T-helper 1 cell treated with Interleukin-12 subunit alpha and Interleukin-12 subunit beta and Interleukin-4 antibody, amounts not matched to agents 30 μg/mL and 1 μg/mL, for 36 hours (primary cell): ENCODE results near the gene LRRC34.
A peak's percentile ranks its signal among the peaks of the same experiment; 100 is the strongest.

Source experiments
- H3K27ac Mint-ChIP-seq: one replicate; pipeline ENCODE4 v1.8.0; 2021; ENCODE audit warnings: mild to moderate bottlenecking, mixed read lengths
- H3K27me3 Mint-ChIP-seq: one replicate; pipeline ENCODE4 v1.8.0; 2021; ENCODE audit warnings: low read depth, mixed read lengths
- H3K36me3 Mint-ChIP-seq: one replicate; pipeline ENCODE4 v1.8.0; 2021; ENCODE audit warnings: low read depth, mixed read lengths
- H3K4me1 Mint-ChIP-seq: one replicate; pipeline ENCODE4 v1.8.0; 2021; ENCODE audit warnings: low read depth, mixed read lengths
- H3K4me3 Mint-ChIP-seq: one replicate; pipeline ENCODE4 v1.8.0; 2021; ENCODE audit warnings: mild to moderate bottlenecking, moderate library complexity, mixed read lengths
- H3K9me3 Mint-ChIP-seq: one replicate; pipeline ENCODE4 v1.8.0; 2021; ENCODE audit warnings: mixed read lengths

The LRRC34 gene

GRCh38 chr3:169764312-169764881 lies 48.3 kb downstream of the LRRC34 start:
- peaks cover 25% of the 10 kb centered on the region for H3K4me1 Mint-ChIP-seq
- H3K36me3 Mint-ChIP-seq: peaks cover 3% of the 10 kb centered on the region

GRCh38 chr3:169760479-169760878 lies 52.2 kb downstream of the LRRC34 start:
- peaks cover 24% of the 10 kb centered on the region for H3K4me1 Mint-ChIP-seq
- H3K27ac Mint-ChIP-seq: no peak overlapping the region
- peaks cover 7% of the 10 kb centered on the region for H3K27me3 Mint-ChIP-seq
- peaks cover 1% of the 10 kb centered on the region for H3K36me3 Mint-ChIP-seq
- H3K9me3 Mint-ChIP-seq: no peaks in the 10 kb centered on the region
- H3K4me3 Mint-ChIP-seq: no peak overlapping the region

More at GRCh38 chr3:169764312-169764881, 48.3 kb downstream of the LRRC34 start:
- Mint-ChIP-seq H3K27ac (peak overlapping the region; percentile 97), H3K9me3 (no peaks in the 10 kb centered on the region), H3K4me3 (peak overlapping the region; percentile 95), H3K27me3 (no peaks in the 10 kb centered on the region)

GRCh38 chr3:169759256-169759655 lies 53.4 kb downstream of the LRRC34 start:
- no peaks in the 10 kb centered on the region for H3K9me3 Mint-ChIP-seq
- H3K36me3 Mint-ChIP-seq: peaks cover 1% of the 10 kb centered on the region
- H3K27me3 Mint-ChIP-seq: peaks cover 12% of the 10 kb centered on the region
- peaks cover 16% of the 10 kb centered on the region for H3K4me1 Mint-ChIP-seq
- no peak overlapping the region for H3K27ac Mint-ChIP-seq
- no peak overlapping the region for H3K4me3 Mint-ChIP-seq

GRCh38 chr3:169758359-169758994 lies 54.2 kb downstream of the LRRC34 start:
- no peaks in the 10 kb centered on the region for H3K9me3 Mint-ChIP-seq

GRCh38 chr3:169755488-169755887 lies 57.2 kb downstream of the LRRC34 start:
- no peak overlapping the region for H3K4me3 Mint-ChIP-seq
- H3K4me1 Mint-ChIP-seq: peaks cover 8% of the 10 kb centered on the region
- no peaks in the 10 kb centered on the region for H3K36me3 Mint-ChIP-seq
- H3K9me3 Mint-ChIP-seq: no peaks in the 10 kb centered on the region
- peaks cover 18% of the 10 kb centered on the region for H3K27me3 Mint-ChIP-seq
- no peak overlapping the region for H3K27ac Mint-ChIP-seq

More at GRCh38 chr3:169758359-169758994, 54.2 kb downstream of the LRRC34 start:
- Mint-ChIP-seq H3K4me3 (no peak overlapping the region), H3K27me3 (peaks cover 12% of the 10 kb centered on the region), H3K4me1 (peaks cover 12% of the 10 kb centered on the region), H3K36me3 (no peaks in the 10 kb centered on the region), H3K27ac (no peak overlapping the region)

- no peaks in the 10 kb centered on the region for H3K36me3 Mint-ChIP-seq
- peaks cover 18% of the 10 kb centered on the region for H3K27me3 Mint-ChIP-seq
- H3K4me1 Mint-ChIP-seq: peaks cover 8% of the 10 kb centered on the region
- no peak overlapping the region for H3K4me3 Mint-ChIP-seq
- no peaks in the 10 kb centered on the region for H3K9me3 Mint-ChIP-seq
- no peak overlapping the region for H3K27ac Mint-ChIP-seq
These were observed 58.0 kb downstream of the LRRC34 start for GRCh38 chr3:169754711-169755110.

GRCh38 chr3:169751875-169752274 lies 60.8 kb downstream of the LRRC34 start:
- Mint-ChIP-seq H3K36me3 (no peaks in the 10 kb centered on the region), H3K27ac (no peak overlapping the region), H3K27me3 (peaks cover 29% of the 10 kb centered on the region), H3K4me3 (no peak overlapping the region), H3K9me3 (no peaks in the 10 kb centered on the region), H3K4me1 (peaks cover 6% of the 10 kb centered on the region)

GRCh38 chr3:169750665-169751064 lies 62.0 kb downstream of the LRRC34 start:
- H3K27ac Mint-ChIP-seq: no peak overlapping the region
- H3K4me3 Mint-ChIP-seq: no peak overlapping the region
- H3K36me3 Mint-ChIP-seq: no peaks in the 10 kb centered on the region
- peaks cover 6% of the 10 kb centered on the region for H3K4me1 Mint-ChIP-seq
- H3K9me3 Mint-ChIP-seq: no peaks in the 10 kb centered on the region
- H3K27me3 Mint-ChIP-seq: peaks cover 30% of the 10 kb centered on the region

- Mint-ChIP-seq H3K4me1 (peaks cover 6% of the 10 kb centered on the region), H3K36me3 (no peaks in the 10 kb centered on the region), H3K9me3 (no peaks in the 10 kb centered on the region), H3K4me3 (no peak overlapping the region), H3K27ac (no peak overlapping the region), H3K27me3 (peaks cover 31% of the 10 kb centered on the region)
These were observed 64.0 kb downstream of the LRRC34 start for GRCh38 chr3:169748670-169749069.

GRCh38 chr3:169746924-169747323 lies 65.8 kb downstream of the LRRC34 start:
- peaks cover 27% of the 10 kb centered on the region for H3K27me3 Mint-ChIP-seq
- no peak overlapping the region for H3K4me3 Mint-ChIP-seq
- H3K36me3 Mint-ChIP-seq: no peaks in the 10 kb centered on the region
- no peaks in the 10 kb centered on the region for H3K9me3 Mint-ChIP-seq
- H3K27ac Mint-ChIP-seq: no peak overlapping the region
- H3K4me1 Mint-ChIP-seq: peaks cover 6% of the 10 kb centered on the region

GRCh38 chr3:169744366-169745054 lies 68.2 kb downstream of the LRRC34 start:
- H3K36me3 Mint-ChIP-seq: no peaks in the 10 kb centered on the region
- peaks cover 6% of the 10 kb centered on the region for H3K4me1 Mint-ChIP-seq
- H3K9me3 Mint-ChIP-seq: no peaks in the 10 kb centered on the region
- H3K27ac Mint-ChIP-seq: no peak overlapping the region
- H3K27me3 Mint-ChIP-seq: peaks cover 25% of the 10 kb centered on the region
- H3K4me3 Mint-ChIP-seq: no peak overlapping the region
